ENCODE data around the gene SLC39A9.

- TF ChIP-seq, protein P1, sequence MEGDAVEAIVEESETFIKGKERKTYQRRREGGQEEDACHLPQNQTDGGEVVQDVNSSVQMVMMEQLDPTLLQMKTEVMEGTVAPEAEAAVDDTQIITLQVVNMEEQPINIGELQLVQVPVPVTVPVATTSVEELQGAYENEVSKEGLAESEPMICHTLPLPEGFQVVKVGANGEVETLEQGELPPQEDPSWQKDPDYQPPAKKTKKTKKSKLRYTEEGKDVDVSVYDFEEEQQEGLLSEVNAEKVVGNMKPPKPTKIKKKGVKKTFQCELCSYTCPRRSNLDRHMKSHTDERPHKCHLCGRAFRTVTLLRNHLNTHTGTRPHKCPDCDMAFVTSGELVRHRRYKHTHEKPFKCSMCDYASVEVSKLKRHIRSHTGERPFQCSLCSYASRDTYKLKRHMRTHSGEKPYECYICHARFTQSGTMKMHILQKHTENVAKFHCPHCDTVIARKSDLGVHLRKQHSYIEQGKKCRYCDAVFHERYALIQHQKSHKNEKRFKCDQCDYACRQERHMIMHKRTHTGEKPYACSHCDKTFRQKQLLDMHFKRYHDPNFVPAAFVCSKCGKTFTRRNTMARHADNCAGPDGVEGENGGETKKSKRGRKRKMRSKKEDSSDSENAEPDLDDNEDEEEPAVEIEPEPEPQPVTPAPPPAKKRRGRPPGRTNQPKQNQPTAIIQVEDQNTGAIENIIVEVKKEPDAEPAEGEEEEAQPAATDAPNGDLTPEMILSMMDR (IDR thresholded peaks at IDR 0.05; ENCODE audit: low read depth, low read length), result no peak
- no peak for TF ChIP-seq EZH2phosphoT487 (IDR thresholded peaks at IDR 0.05; ENCODE audit: low read depth)
Observed at GRCh38 chr14:69505338-69506240, 107.1 kb downstream of the SLC39A9 start.
